Spleen (tissue), 11 donors: ENCODE measurements around the gene RFTN1. TPM values are rescaled to one million over a fixed set of nuclear protein-coding genes. Genes with fewer than 3 reads are reported as not detected.

Source experiments
- DNase-seq: peaks from one replicate; pipeline ENCODE4 v3.0.0-alpha.2; 2020
- H3K27ac ChIP-seq, 8 donors: fragments of 200-600 bp; sonication (generic) in 7 of 8; 1 replicate in 4 of 8; 2 replicates in 4 of 8; pipeline versions ENCODE4 v1.5.0 to v1.8.0; 2016 to 2021; ENCODE audit warnings: inconsistent platforms in 4 of 8, mild to moderate bottlenecking in 4 of 8, moderate library complexity in 1 of 8
- H3K27me3 ChIP-seq, 7 donors: fragments of 200-600 bp; sonication (generic) in 6 of 7; replicated peaks in 1 of 7; 1 replicate in 4 of 7; 2 replicates in 3 of 7; pipeline versions ENCODE4 v1.5.0 to v1.8.0; 2016 to 2021; ENCODE audit warnings: inconsistent platforms in 3 of 7, mild to moderate bottlenecking in 1 of 7
- H3K36me3 ChIP-seq, 6 donors: fragments of 200-600 bp; sonication (generic) in 5 of 6; 1 replicate in 4 of 6; 2 replicates in 2 of 6; pipeline versions ENCODE4 v1.5.0 to v1.8.0; 2016 to 2021; ENCODE audit warnings: inconsistent platforms in 2 of 6
- H3K4me1 ChIP-seq, 6 donors: fragments of 200-600 bp; sonication (generic) in 5 of 6; 1 replicate in 3 of 6; 2 replicates in 3 of 6; pipeline versions ENCODE4 v1.5.0 to v1.8.0; 2016 to 2021; ENCODE audit warnings: inconsistent platforms in 3 of 6
- H3K4me3 ChIP-seq, 8 donors: fragments of 200-600 bp; sonication (generic) in 7 of 8; 1 replicate in 4 of 8; 2 replicates in 4 of 8; pipeline versions ENCODE4 v1.5.0 to v1.8.0; 2016 to 2021; ENCODE audit warnings: inconsistent platforms in 4 of 8, mild to moderate bottlenecking in 4 of 8, moderate library complexity in 2 of 8
- H3K9me3 ChIP-seq, 8 donors: fragments of 200-600 bp; sonication (generic) in 7 of 8; 1 replicate in 4 of 8; 2 replicates in 4 of 8; pipeline versions ENCODE4 v1.5.0 to v1.8.0; 2016 to 2021; ENCODE audit warnings: inconsistent platforms in 4 of 8
- CTCF ChIP-seq, 11 experiments: fragments of 200-600 bp in 7 of 11; fragments of 450-650 bp in 4 of 11; sonication (generic) in 4 of 11; IDR thresholded peaks in 8 of 11; conservative IDR thresholded peaks in 3 of 11; 1 replicate in 7 of 11; 2 replicates in 4 of 11; pipeline versions ENCODE4 v1.4.0 to v1.8.0; 2016 to 2021; ENCODE audit warnings: antibody characterized with exemption in 11 of 11, inconsistent platforms in 4 of 11, mild to moderate bottlenecking in 1 of 11
- POLR2A ChIP-seq, 3 donors: fragments of 450-650 bp; IDR thresholded peaks; one replicate each; pipeline ENCODE4 v1.5.1; 2017; ENCODE audit warnings: antibody characterized with exemption in 3 of 3, mild to moderate bottlenecking in 1 of 3
- POLR2AphosphoS5 ChIP-seq, 3 donors: sonication (generic); formaldehyde crosslinking; IDR thresholded peaks; one replicate each; pipeline ENCODE4 v1.5.1; 2017; ENCODE audit warnings: antibody characterized with exemption in 3 of 3
- WGBS, 5 donors: extraction: QIAGEN DNeasy Blood & Tissue Kit in 3 of 5; methylation state at CpG; one replicate each; pipeline versions ENCODE4 v1.1.5 to v1.1.7; 2013 to 2018; 5-methylcytosine and 5-hydroxymethylcytosine counted together
- intact Hi-C: fragments of 100-400 bp; cut with DNase I; formaldehyde crosslinking; loops from one replicate; pipeline ENCODE4 v1.15.0; 2023; ENCODE audit warnings: low total_unique reads
- polyA plus RNA-seq, 3 donors: library from polyadenylated mRNA; stranded (reverse); fragments of 200-250 nt; gene quantifications; one replicate each; pipeline ENCODE4 v1.2.1, GENCODE V29; 2013
- total RNA-seq, 7 donors: library from RNA; depleted of rRNA in 3 of 7; stranded (reverse); fragments of >200 nt in 3 of 7; fragmentation: NEBNext Ultra II Directional in 4 of 7; extraction: Animal tissue kit (Norgen Biotek cat#: 25700) in 4 of 7; gene quantifications; one replicate each; pipeline versions ENCODE4 v1.1.0 to v1.2.1, GENCODE V29; 2016 to 2021
- donor health status: healthy with polysubstance abuse.
- donor health status: DM: no; HTN: no; CAD: no; lungs with moderate emphysema.
- donor health status: DM: no; HTN: no; CAD: no.
- donor health status: Bipolar disorder and iron deficiency.
- donor health status: healthy.
- donor health status: DM: no; HTN: no; CAD: no.
- donor health status: DM: yes; HTN: yes; CAD: no.

The RFTN1 gene
- total and polyA plus RNA-seq, 10 donors, result 30.4 to 106 (median 75.3) TPM

DNA sequence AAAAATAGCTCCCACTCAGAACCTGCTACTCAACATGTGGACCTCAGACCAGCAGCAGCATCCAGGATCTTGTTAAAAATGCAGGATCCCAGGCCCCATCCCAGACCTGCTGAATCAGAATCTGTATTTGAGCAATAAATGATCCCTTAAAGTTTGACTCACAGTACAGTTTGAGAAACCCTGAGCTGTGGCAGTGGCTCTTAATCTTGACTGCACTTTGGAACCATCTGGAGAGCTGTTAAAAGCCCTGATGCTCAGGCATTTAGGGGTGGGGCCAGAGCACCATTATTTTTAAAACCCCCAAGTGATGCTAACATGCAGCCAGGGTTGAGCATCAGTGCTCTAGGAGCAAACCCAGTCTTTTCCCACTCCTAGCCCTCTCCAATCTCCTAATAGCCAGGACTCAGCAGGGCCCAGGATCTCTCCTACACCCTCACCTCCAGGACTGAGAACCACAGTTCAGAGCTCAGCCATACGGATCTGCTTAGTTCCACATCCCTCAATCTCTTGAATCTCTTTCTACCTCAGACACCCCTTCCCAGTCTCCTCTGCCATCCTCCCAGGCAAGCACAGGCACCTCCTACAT lies 10.2 kb downstream of the RFTN1 start:
- no peaks in the 10 kb centered on the region for H3K27me3 ChIP-seq
- no peak overlapping the region for H3K4me3 ChIP-seq
- intact Hi-C loops, result no loop called here
- 72 to 90% (median 81%) methylated on average over 1 of the region's 1 CpG for WGBS, 5 donors
- no peak for TF ChIP-seq POLR2AphosphoS5 (IDR thresholded peaks at IDR 0.05)
- TF ChIP-seq CTCF (IDR thresholded peaks at IDR 0.05 in 8 of 11, conservative IDR thresholded peaks at IDR 0.05 in 3 of 11), result no peak
- no peak for TF ChIP-seq POLR2A (IDR thresholded peaks at IDR 0.05)
- H3K9me3 ChIP-seq, result peaks cover 0 to 7% (median 0%) of the 10 kb centered on the region in 8 donors
- H3K36me3 ChIP-seq, result peaks cover 0 to 13% (median 0%) of the 10 kb centered on the region in 6 donors
- no peak overlapping the region for H3K27ac ChIP-seq
- peaks cover 2 to 92% (median 45%) of the 10 kb centered on the region in 6 donors for H3K4me1 ChIP-seq
- no peak for DNase-seq

- Histone ChIP-seq H3K36me3 (peaks cover 0 to 13% (median 0%) of the 10 kb centered on the region in 6 donors), H3K9me3 (peaks cover 0 to 7% (median 0%) of the 10 kb centered on the region in 8 donors), H3K27ac (no peak overlapping the region), H3K4me3 (no peak overlapping the region), H3K27me3 (no peaks in the 10 kb centered on the region), H3K4me1 (peaks cover 4 to 92% (median 40%) of the 10 kb centered on the region in 6 donors)
- TF ChIP-seq POLR2AphosphoS5 (IDR thresholded peaks at IDR 0.05), result no peak
- TF ChIP-seq CTCF (IDR thresholded peaks at IDR 0.05 in 8 of 11, conservative IDR thresholded peaks at IDR 0.05 in 3 of 11), result no peak
- no peak for TF ChIP-seq POLR2A (IDR thresholded peaks at IDR 0.05)
- DNase-seq, result no peak
- intact Hi-C loops, result no loop called here
- WGBS, 5 donors, result 68 to 83% (median 73%) methylated on average over 7 of the region's 7 CpGs
Measured at GRCh38 chr3:16502347-16502908, 11.1 kb downstream of the RFTN1 start.

- peaks cover 0 to 13% (median 0%) of the 10 kb centered on the region in 6 donors for H3K36me3 ChIP-seq
- WGBS, 5 donors, result 85 to 92% (median 86%) methylated on average over 4 of the region's 4 CpGs
- intact Hi-C loops, result no loop called here
- no peak for DNase-seq
- H3K4me3 ChIP-seq, result no peak overlapping the region
- no peaks in the 10 kb centered on the region for H3K27me3 ChIP-seq
- H3K27ac ChIP-seq, result no peak overlapping the region
- no peak for TF ChIP-seq POLR2AphosphoS5 (IDR thresholded peaks at IDR 0.05)
- TF ChIP-seq CTCF (IDR thresholded peaks at IDR 0.05 in 8 of 11, conservative IDR thresholded peaks at IDR 0.05 in 3 of 11), result no peak
- no peak for TF ChIP-seq POLR2A (IDR thresholded peaks at IDR 0.05)
- peaks cover 12 to 92% (median 40%) of the 10 kb centered on the region in 6 donors for H3K4me1 ChIP-seq
- H3K9me3 ChIP-seq, result peaks cover 0 to 7% (median 0%) of the 10 kb centered on the region in 8 donors
Measured at GRCh38 chr3:16501376-16501775, 12.1 kb downstream of the RFTN1 start.

- 89 to 95% (median 94%) methylated on average over 12 of the region's 12 CpGs for WGBS, 5 donors
- Histone ChIP-seq H3K27ac (no peak overlapping the region), H3K9me3 (peaks cover 0 to 7% (median 0%) of the 10 kb centered on the region in 8 donors), H3K36me3 (peaks cover 0 to 13% (median 0%) of the 10 kb centered on the region in 6 donors), H3K4me3 (no peak overlapping the region), H3K27me3 (no peaks in the 10 kb centered on the region), H3K4me1 (peaks cover 17 to 92% (median 42%) of the 10 kb centered on the region in 6 donors)
- intact Hi-C loops, result no loop called here
- DNase-seq, result no peak
- no peak for TF ChIP-seq POLR2AphosphoS5 (IDR thresholded peaks at IDR 0.05)
- TF ChIP-seq POLR2A (IDR thresholded peaks at IDR 0.05), result no peak
- TF ChIP-seq CTCF (IDR thresholded peaks at IDR 0.05 in 8 of 11, conservative IDR thresholded peaks at IDR 0.05 in 3 of 11), result no peak
Measured at GRCh38 chr3:16500911-16501310, 12.6 kb downstream of the RFTN1 start.
